ENCODE results near the gene C1orf116. TPM values are rescaled to one million over a fixed set of nuclear protein-coding genes. Genes with fewer than 3 reads are reported as not detected.

C1orf116 gene
- total RNA-seq, 4 donors from 2014 or later: 25.7 to 41.2 (median 29.2) TPM

- intact Hi-C loops (cut with DNase I; ENCODE audit: low total_unique reads) (no loop called here), in situ Hi-C loops (cut with MboI; ENCODE audit: low pct_ligation_motif_present in 1 of 4, low pct_unique_long_range_greater_than_20kb in 1 of 4, low sequenced_read_pairs in 3 of 4) (no loop called here)
- DNase-seq: no peak
- no peak for TF ChIP-seq POLR2A (IDR thresholded peaks at IDR 0.05)
- no peak for TF ChIP-seq EP300 (IDR thresholded peaks at IDR 0.05; ENCODE audit: low read depth)
- no peak for TF ChIP-seq POLR2AphosphoS5 (IDR thresholded peaks at IDR 0.05)
- TF ChIP-seq, protein P1, sequence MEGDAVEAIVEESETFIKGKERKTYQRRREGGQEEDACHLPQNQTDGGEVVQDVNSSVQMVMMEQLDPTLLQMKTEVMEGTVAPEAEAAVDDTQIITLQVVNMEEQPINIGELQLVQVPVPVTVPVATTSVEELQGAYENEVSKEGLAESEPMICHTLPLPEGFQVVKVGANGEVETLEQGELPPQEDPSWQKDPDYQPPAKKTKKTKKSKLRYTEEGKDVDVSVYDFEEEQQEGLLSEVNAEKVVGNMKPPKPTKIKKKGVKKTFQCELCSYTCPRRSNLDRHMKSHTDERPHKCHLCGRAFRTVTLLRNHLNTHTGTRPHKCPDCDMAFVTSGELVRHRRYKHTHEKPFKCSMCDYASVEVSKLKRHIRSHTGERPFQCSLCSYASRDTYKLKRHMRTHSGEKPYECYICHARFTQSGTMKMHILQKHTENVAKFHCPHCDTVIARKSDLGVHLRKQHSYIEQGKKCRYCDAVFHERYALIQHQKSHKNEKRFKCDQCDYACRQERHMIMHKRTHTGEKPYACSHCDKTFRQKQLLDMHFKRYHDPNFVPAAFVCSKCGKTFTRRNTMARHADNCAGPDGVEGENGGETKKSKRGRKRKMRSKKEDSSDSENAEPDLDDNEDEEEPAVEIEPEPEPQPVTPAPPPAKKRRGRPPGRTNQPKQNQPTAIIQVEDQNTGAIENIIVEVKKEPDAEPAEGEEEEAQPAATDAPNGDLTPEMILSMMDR (IDR thresholded peaks at IDR 0.05): no peak
- H3K36me3 ChIP-seq: no peaks in the 10 kb centered on the region
- no peak overlapping the region for H3K27ac ChIP-seq
- H3K9me3 ChIP-seq: no peaks in the 10 kb centered on the region
- peaks cover 0 to 45% (median 24%) of the 10 kb centered on the region in 4 donors for H3K4me1 ChIP-seq
- no peaks in the 10 kb centered on the region for H3K27me3 ChIP-seq
- no peak overlapping the region for H3K4me3 ChIP-seq
- 97% methylated on average over 6 of the region's 8 CpGs; no CpG with 5 or more reads in 1 of the 2 donors for WGBS, 2 donors (ENCODE audit: low coverage in 1 of 2)
These were observed 9.4 kb downstream of the C1orf116 start for GRCh38 chr1:207022996-207023679.

DNA sequence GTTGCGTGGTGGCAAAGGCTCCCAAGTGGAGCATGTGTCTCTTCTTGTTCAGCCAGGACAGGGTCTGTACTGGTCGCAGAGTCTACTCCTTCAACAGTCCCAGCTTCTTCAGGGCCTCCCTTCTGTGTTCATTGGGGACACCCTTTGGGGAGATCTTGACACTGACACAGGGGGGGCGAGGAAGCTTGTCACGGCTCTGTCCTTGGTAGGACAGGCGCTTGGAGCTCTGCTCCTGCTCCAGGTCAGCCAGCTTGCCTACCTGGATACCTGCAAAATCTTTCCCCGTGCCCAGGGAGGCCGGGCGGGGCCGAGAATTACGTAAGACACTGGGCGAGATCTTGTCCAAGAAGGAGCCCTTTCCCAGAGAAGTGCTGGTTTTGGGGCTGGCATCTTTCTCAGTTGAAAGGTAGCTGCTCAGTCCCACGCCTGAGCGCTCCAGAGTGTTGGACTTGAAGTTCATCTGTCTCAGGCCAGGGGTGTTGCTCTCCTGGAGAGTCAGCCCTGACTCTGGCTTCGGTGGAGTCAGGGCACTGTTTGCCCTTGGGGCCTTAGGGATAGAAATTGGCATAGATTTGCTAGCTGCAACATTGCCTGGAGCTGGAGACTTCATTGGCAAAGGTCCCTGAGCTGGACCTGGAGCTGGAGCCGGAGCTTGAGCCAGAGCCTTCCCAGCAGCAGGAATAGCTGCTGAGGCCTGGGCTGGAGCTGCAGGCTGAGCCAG lies 10.5 kb downstream of the C1orf116 start:
- WGBS, 2 donors (ENCODE audit: low coverage in 1 of 2): 88 to 100% methylated on average over 2 to 15 of the region's 15 CpGs
- in situ Hi-C loops (cut with MboI; ENCODE audit: low pct_ligation_motif_present in 1 of 4, low pct_unique_long_range_greater_than_20kb in 1 of 4, low sequenced_read_pairs in 3 of 4) (no loop called here), intact Hi-C loops (cut with DNase I; ENCODE audit: low total_unique reads) (no loop called here)
- Histone ChIP-seq H3K27me3 (no peaks in the 10 kb centered on the region), H3K4me1 (peaks cover 0 to 34% (median 21%) of the 10 kb centered on the region in 4 donors), H3K4me3 (no peak overlapping the region), H3K9me3 (no peaks in the 10 kb centered on the region), H3K27ac (no peak overlapping the region), H3K36me3 (no peaks in the 10 kb centered on the region)
- TF ChIP-seq POLR2A (IDR thresholded peaks at IDR 0.05) (no peak), EP300 (IDR thresholded peaks at IDR 0.05; ENCODE audit: low read depth) (no peak), POLR2AphosphoS5 (IDR thresholded peaks at IDR 0.05) (no peak)
- TF ChIP-seq, protein P1 (IDR thresholded peaks at IDR 0.05): no peak
- DNase-seq: no peak

GRCh38 chr1:207021139-207021861 lies 11.3 kb downstream of the C1orf116 start:
- intact Hi-C loops (cut with DNase I; ENCODE audit: low total_unique reads): no loop called here
- no peak overlapping the region for H3K27ac ChIP-seq

More at GRCh38 chr1:207021139-207021861, 11.3 kb downstream of the C1orf116 start:
- no peak overlapping the region for H3K4me3 ChIP-seq
- WGBS, 2 donors (ENCODE audit: low coverage in 1 of 2): 76 to 84% methylated on average over 3 to 8 of the region's 8 CpGs
- no peaks in the 10 kb centered on the region for H3K27me3 ChIP-seq
- no peaks in the 10 kb centered on the region for H3K9me3 ChIP-seq
- H3K4me1 ChIP-seq: peaks cover 0 to 26% (median 19%) of the 10 kb centered on the region in 4 donors
- no peak for DNase-seq
- no peak for TF ChIP-seq EP300 (IDR thresholded peaks at IDR 0.05; ENCODE audit: low read depth)
- TF ChIP-seq, protein P1 (IDR thresholded peaks at IDR 0.05): no peak
- TF ChIP-seq POLR2AphosphoS5 (IDR thresholded peaks at IDR 0.05): no peak
- no peak for TF ChIP-seq POLR2A (IDR thresholded peaks at IDR 0.05)
- no peaks in the 10 kb centered on the region for H3K36me3 ChIP-seq
- in situ Hi-C loops (cut with MboI; ENCODE audit: low pct_ligation_motif_present in 1 of 4, low pct_unique_long_range_greater_than_20kb in 1 of 4, low sequenced_read_pairs in 3 of 4): no loop called here
